ENCODE results near the gene ST6GALNAC4. TPM values are rescaled to one million over a fixed set of nuclear protein-coding genes. Genes with fewer than 3 reads are reported as not detected.

The ST6GALNAC4 gene
- total RNA-seq (2022) (11.8 and 12.8 TPM in 2 replicates), Bru-seq, nascent RNA (percentile 36 among the genes with signal in this experiment), BruChase-seq, experiment 1, labeled RNA remaining after a 6-hour chase (percentile 43 among the genes with signal in this experiment), BruChase-seq, experiment 2, labeled RNA remaining after a 2-hour chase (percentile 33 among the genes with signal in this experiment)
- long read RNA-seq, transcript ST6GALNAC4-201 (6 exons, 1,691 nt) = major isoform, 5 of 6 reads
- long read RNA-seq, partial matches to known transcripts = 0 of 6 reads
- long read RNA-seq, other reads (novel, unspliced or antisense) = 1 of 6 reads

GRCh38 chr9:127916720-127917581 lies at the start of gene ST6GALNAC4:
ST6GALNAC4 (minus strand) TSS chr9:127917041; CDS start chr9:127916419, 622 bp downstream.
- Mint-ChIP-seq H3K27ac (ENCODE audit: unreplicated experiment) (no peak within 1 kb of the TSS), H3K36me3 (ENCODE audit: insufficient read depth, unreplicated experiment) (peaks cover 13% of the 10 kb centered on the region), H3K9me3 (ENCODE audit: low read depth, unreplicated experiment) (no peaks in the 10 kb centered on the region), H3K4me3 (ENCODE audit: low read depth, unreplicated experiment) (peak within 1 kb of the TSS; percentile 65), H3K4me1 (ENCODE audit: low read depth, unreplicated experiment) (peaks cover 13% of the 10 kb centered on the region), H3K27me3 (ENCODE audit: unreplicated experiment) (no peaks in the 10 kb centered on the region)
- CTCF ChIA-PET = interaction anchor here (0.6 to 1.6 kb wide), 5 partner anchors 89 to 1902 kb away, joined by 3 to 10 read pairs (median 3); partner anchors contain the start of genes CDK9 and TOR2A
- DNase-seq = peak; percentile 91
- TF ChIP-seq CTCF (IDR thresholded peaks at IDR 0.05; ENCODE audit: unreplicated experiment) = no peak
- BruUV-seq (replicated peaks) = no TSS peak
- intact Hi-C loops (cut with micrococcal nuclease; ENCODE audit: unreplicated experiment) = no loop called here

GRCh38 chr9:127965953-127966352 lies 49.1 kb upstream of the ST6GALNAC4 start:
- CTCF ChIA-PET = interaction anchor here (0.6 to 1.1 kb wide), 4 partner anchors 9 to 25 kb away, joined by 3 to 4 read pairs (median 4); no protein-coding TSS in a partner anchor
- Mint-ChIP-seq H3K4me1 (ENCODE audit: low read depth, unreplicated experiment) (peaks cover 63% of the 10 kb centered on the region), H3K4me3 (ENCODE audit: low read depth, unreplicated experiment) (peak overlapping the region; percentile 49), H3K9me3 (ENCODE audit: low read depth, unreplicated experiment) (no peaks in the 10 kb centered on the region), H3K27me3 (ENCODE audit: unreplicated experiment) (no peaks in the 10 kb centered on the region), H3K27ac (ENCODE audit: unreplicated experiment) (peak overlapping the region; percentile 95), H3K36me3 (ENCODE audit: insufficient read depth, unreplicated experiment) (peaks cover 61% of the 10 kb centered on the region)
- BruUV-seq (replicated peaks) = no TSS peak
- no peak for TF ChIP-seq CTCF (IDR thresholded peaks at IDR 0.05; ENCODE audit: unreplicated experiment)
- no peak for DNase-seq
- intact Hi-C loops (cut with micrococcal nuclease; ENCODE audit: unreplicated experiment) = no loop called here

GRCh38 chr9:127963359-127964064 lies 46.7 kb upstream of the ST6GALNAC4 start:
- CTCF ChIA-PET = no interaction called here
- Mint-ChIP-seq H3K4me3 (ENCODE audit: low read depth, unreplicated experiment) (no peak overlapping the region), H3K27ac (ENCODE audit: unreplicated experiment) (peak overlapping the region; percentile 52), H3K27me3 (ENCODE audit: unreplicated experiment) (no peaks in the 10 kb centered on the region), H3K36me3 (ENCODE audit: insufficient read depth, unreplicated experiment) (peaks cover 49% of the 10 kb centered on the region), H3K4me1 (ENCODE audit: low read depth, unreplicated experiment) (peaks cover 50% of the 10 kb centered on the region), H3K9me3 (ENCODE audit: low read depth, unreplicated experiment) (no peaks in the 10 kb centered on the region)
- no TSS peak for BruUV-seq (replicated peaks)
- DNase-seq = no peak
- TF ChIP-seq CTCF (IDR thresholded peaks at IDR 0.05; ENCODE audit: unreplicated experiment) = no peak
- intact Hi-C loops (cut with micrococcal nuclease; ENCODE audit: unreplicated experiment) = no loop called here

DNA sequence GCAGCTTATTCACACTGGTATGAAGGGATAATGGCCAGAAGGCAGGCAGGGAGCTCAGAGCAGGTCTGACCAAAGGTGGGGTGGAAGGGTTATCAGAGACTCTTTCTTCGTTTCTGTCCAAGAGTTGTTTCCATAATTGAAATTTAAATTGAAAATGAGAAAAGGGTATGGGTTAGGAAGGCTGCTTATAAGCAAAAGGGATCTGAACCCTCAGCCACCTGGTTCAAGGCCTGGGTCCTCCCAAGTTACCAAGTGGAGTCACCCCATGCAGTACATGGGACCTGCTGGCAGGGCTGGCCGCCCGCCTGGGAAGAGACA lies 46.2 kb upstream of the ST6GALNAC4 start:
- Mint-ChIP-seq H3K27ac (ENCODE audit: unreplicated experiment) (peak overlapping the region; percentile 52), H3K27me3 (ENCODE audit: unreplicated experiment) (no peaks in the 10 kb centered on the region), H3K4me3 (ENCODE audit: low read depth, unreplicated experiment) (no peak overlapping the region), H3K9me3 (ENCODE audit: low read depth, unreplicated experiment) (no peaks in the 10 kb centered on the region), H3K4me1 (ENCODE audit: low read depth, unreplicated experiment) (peaks cover 45% of the 10 kb centered on the region), H3K36me3 (ENCODE audit: insufficient read depth, unreplicated experiment) (peaks cover 44% of the 10 kb centered on the region)
- intact Hi-C loops (cut with micrococcal nuclease; ENCODE audit: unreplicated experiment) = no loop called here
- TF ChIP-seq CTCF (IDR thresholded peaks at IDR 0.05; ENCODE audit: unreplicated experiment) = no peak
- CTCF ChIA-PET = no interaction called here
- DNase-seq = no peak
- BruUV-seq (replicated peaks) = no TSS peak

All from Calu3 (cell line).